ENCODE results near the gene NKIRAS2.
"Not testable (repeated sequence)": the region's sequence is repeated elsewhere in the genome, so short reads cannot be mapped to it uniquely, and the experiment has no call there.

The NKIRAS2 gene

DNA sequence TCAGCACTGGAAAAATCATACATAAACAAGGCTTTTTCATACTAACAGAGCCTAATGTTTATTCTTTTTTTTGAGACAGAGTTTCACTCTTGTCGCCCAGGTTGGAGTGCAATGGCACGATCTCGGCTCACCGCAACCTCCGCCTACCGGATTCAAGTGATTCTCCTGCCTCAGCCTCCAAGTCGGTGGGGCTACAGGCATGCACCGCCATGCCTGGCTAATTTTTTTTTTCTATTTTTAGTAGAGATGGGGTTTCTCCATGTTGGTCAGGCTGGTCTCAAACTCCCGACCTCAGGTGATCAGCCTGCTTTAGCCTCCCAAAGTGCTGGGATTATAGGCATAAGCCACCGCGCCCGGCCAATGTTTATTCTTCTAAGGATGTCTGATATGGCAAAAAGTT, 6.2 kb upstream of the NKIRAS2 start:
- no CpG with 5 or more reads among the region's 12 CpGs for WGBS (ENCODE audit: insufficient coverage, insufficient read length)

DNA sequence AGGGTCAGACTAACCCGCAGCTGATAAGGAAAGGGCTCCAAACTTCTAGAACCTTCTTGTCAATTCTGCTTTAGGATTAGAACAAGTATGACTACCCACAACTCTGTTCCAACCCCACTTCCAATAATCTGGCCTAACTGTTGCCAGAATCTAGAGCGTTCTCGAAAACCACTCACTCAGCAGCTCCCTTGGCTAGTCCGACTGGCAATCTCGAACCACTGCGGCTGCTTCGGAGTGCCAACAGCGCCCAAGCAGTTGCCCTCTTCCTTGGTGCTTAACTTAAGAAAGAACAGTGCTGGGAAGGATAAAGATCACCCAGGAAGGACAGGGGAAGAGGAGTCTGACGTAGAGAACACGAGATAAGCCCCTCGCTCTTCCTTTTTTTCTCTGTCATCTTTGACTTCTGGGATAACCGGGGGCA, 3.5 kb upstream of the NKIRAS2 start:
- Histone ChIP-seq H3K27ac (ENCODE audit: low read length) (no peak overlapping the region), H3K27me3 (ENCODE audit: control insufficient read depth, insufficient read depth, low read length) (no peaks in the 10 kb centered on the region), H3K9me3 (ENCODE audit: control insufficient read depth, insufficient read depth, low read length) (no peaks in the 10 kb centered on the region), H3K4me3 (ENCODE audit: low read length) (peak overlapping the region; percentile 72), H3K36me3 (ENCODE audit: control insufficient read depth, insufficient read depth, low read length) (no peaks in the 10 kb centered on the region), H3K4me1 (ENCODE audit: control insufficient read depth, insufficient read depth, low read length) (peaks cover 2% of the 10 kb centered on the region)
- DNase-seq (ENCODE audit: low read depth, low spot score): no peak
- WGBS (ENCODE audit: insufficient coverage, insufficient read length): no CpG with 5 or more reads among the region's 12 CpGs

More for the DNA sequence above, 6.2 kb upstream of the NKIRAS2 start:
- not testable (repeated sequence) for DNase-seq (ENCODE audit: low read depth, low spot score); H3K9me3 ChIP-seq (ENCODE audit: control insufficient read depth, insufficient read depth, low read length); H3K27ac ChIP-seq (ENCODE audit: low read length); H3K4me3 ChIP-seq (ENCODE audit: low read length); H3K27me3 ChIP-seq (ENCODE audit: control insufficient read depth, insufficient read depth, low read length); H3K4me1 ChIP-seq (ENCODE audit: control insufficient read depth, insufficient read depth, low read length); H3K36me3 ChIP-seq (ENCODE audit: control insufficient read depth, insufficient read depth, low read length)

DNA sequence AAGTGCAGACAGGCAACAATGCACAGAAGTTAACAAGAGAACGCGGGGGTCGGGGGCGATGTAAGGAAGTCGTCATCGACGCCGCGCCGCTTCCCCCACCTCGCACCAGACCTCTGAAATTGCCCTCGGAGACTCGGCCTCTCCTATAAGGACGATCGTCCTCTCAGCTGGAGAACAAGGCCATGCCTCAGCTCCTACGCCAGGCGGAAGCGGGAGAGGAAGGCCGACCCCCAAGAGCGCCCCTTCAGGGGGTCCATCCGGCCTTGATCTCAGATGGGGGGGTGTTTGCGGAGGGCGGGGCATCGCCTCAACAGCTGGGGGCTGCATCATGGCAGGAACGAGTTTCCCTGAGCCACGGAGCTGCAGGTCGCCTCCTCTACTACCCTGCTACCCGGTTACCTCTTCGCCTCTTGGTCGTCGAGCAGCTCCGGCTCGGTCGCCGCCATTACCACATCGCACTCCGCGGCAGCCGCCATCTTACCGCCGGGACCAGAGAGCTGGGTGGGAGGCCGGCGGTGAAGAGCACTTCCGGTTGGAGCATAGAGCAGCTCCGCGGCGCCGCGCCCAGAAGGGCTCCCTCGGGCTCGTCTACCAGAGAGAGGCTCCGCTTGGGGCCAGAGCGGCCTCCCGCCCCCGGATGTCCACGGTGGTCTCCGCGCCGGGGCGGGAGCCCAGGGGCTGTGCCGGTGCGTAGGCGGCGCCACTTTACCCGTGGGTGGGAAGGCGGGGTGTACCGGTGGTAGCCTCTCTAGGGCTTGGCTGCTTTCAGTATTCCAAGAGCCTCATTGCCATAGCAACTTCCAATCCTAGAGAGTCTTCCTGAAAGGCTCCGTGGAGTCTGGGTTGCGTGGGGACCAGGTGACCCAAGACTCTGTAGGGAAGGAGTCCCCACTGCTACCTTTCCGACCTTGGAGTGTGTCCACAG, 2.7 kb upstream of the NKIRAS2 start, which contains the start of gene DNAJC7:
DNAJC7 (minus strand) TSS at position 499 of the 925 bp plus-strand sequence; CDS start at position 476, 23 bp downstream.
- peak; percentile 82 for DNase-seq (ENCODE audit: low read depth, low spot score)
- Histone ChIP-seq H3K9me3 (ENCODE audit: control insufficient read depth, insufficient read depth, low read length) (no peaks in the 10 kb centered on the region), H3K27ac (ENCODE audit: low read length) (no peak within 1 kb of the TSS), H3K4me1 (ENCODE audit: control insufficient read depth, insufficient read depth, low read length) (peaks cover 2% of the 10 kb centered on the region), H3K4me3 (ENCODE audit: low read length) (peak within 1 kb of the TSS; percentile 72), H3K36me3 (ENCODE audit: control insufficient read depth, insufficient read depth, low read length) (no peaks in the 10 kb centered on the region; the same call in 1 of the 2 replicates), H3K27me3 (ENCODE audit: control insufficient read depth, insufficient read depth, low read length) (no peaks in the 10 kb centered on the region)
- WGBS (ENCODE audit: insufficient coverage, insufficient read length): no CpG with 5 or more reads among the region's 70 CpGs

DNA sequence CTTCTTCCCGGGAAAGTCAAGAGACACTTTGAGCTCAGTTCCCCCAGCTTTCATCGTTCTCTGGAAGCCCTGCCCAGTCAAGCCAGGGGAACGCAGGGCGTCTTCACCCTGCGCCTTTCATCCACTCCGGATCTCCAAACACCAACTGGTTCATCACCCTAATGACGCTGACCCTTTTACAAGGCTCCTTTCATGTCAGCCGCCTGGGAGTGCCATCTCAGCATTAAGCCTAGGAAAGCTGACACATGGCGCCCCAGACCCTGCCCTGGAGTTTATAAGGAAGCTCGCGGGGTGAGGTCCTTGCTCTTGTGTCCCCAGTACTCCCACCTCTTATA, 2.1 kb upstream of the NKIRAS2 start:
- Histone ChIP-seq H3K4me3 (ENCODE audit: low read length) (peak overlapping the region; percentile 72; the same call in 1 of the 2 replicates), H3K27ac (ENCODE audit: low read length) (no peak overlapping the region), H3K36me3 (ENCODE audit: control insufficient read depth, insufficient read depth, low read length) (peaks cover 3% of the 10 kb centered on the region; the same call in 1 of the 2 replicates), H3K27me3 (ENCODE audit: control insufficient read depth, insufficient read depth, low read length) (no peaks in the 10 kb centered on the region), H3K4me1 (ENCODE audit: control insufficient read depth, insufficient read depth, low read length) (peaks cover 2% of the 10 kb centered on the region), H3K9me3 (ENCODE audit: control insufficient read depth, insufficient read depth, low read length) (no peaks in the 10 kb centered on the region)
- no CpG with 5 or more reads among the region's 11 CpGs for WGBS (ENCODE audit: insufficient coverage, insufficient read length)
- DNase-seq (ENCODE audit: low read depth, low spot score): no peak

DNA sequence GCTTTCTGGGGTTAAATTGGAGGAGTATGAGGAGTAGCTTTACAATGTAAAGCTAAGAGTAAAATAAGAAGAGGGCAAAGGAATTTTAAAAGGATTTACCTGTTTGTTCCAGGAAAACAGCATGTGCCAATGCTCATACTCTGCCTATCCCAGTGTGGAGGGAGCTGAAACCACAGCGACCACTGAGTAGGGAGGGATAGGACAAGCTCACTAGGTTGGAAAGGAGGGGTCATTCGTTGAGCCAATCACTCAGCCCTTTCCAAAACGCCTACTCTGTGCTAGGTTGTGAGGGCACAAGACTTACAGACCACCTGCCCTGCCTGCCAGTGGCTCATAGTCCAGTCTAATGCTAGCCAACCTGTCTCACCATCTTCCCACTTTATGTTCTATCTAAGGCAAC, 1.6 kb upstream of the NKIRAS2 start:
- WGBS (ENCODE audit: insufficient coverage, insufficient read length): no CpG with 5 or more reads among the region's 3 CpGs
- Histone ChIP-seq H3K27me3 (ENCODE audit: control insufficient read depth, insufficient read depth, low read length) (no peaks in the 10 kb centered on the region), H3K9me3 (ENCODE audit: control insufficient read depth, insufficient read depth, low read length) (no peaks in the 10 kb centered on the region), H3K4me1 (ENCODE audit: control insufficient read depth, insufficient read depth, low read length) (peaks cover under 1% of the 10 kb centered on the region), H3K4me3 (ENCODE audit: low read length) (peak overlapping the region; percentile 72; the same call in 1 of the 2 replicates), H3K36me3 (ENCODE audit: control insufficient read depth, insufficient read depth, low read length) (peaks cover 7% of the 10 kb centered on the region; the same call in 1 of the 2 replicates), H3K27ac (ENCODE audit: low read length) (no peak overlapping the region)
- no peak for DNase-seq (ENCODE audit: low read depth, low spot score)

DNA sequence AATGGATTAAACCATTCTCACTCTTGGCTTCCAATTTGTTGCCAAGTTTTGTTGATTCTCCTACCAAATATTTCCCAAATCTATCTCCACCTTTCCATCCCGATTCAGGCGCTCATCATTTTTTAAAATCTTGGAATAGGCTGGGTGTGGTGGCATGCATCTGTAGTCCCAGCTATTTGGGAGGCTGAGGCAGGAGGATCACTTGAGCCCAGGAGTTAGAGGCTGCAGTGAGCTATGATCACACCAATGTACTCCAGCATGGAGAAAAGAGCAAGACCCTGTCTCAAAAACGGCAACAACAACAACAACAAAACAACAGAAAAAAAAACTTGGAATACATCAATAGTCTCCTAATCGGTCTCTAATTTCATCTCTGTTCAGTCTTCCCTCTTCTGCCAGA, 902 bp upstream of the NKIRAS2 start:
- Histone ChIP-seq H3K27me3 (ENCODE audit: control insufficient read depth, insufficient read depth, low read length) (no peaks in the 10 kb centered on the region), H3K4me1 (ENCODE audit: control insufficient read depth, insufficient read depth, low read length) (no peaks in the 10 kb centered on the region; the same call in 1 of the 2 replicates), H3K4me3 (ENCODE audit: low read length) (no peak overlapping the region), H3K36me3 (ENCODE audit: control insufficient read depth, insufficient read depth, low read length) (peaks cover 14% of the 10 kb centered on the region), H3K27ac (ENCODE audit: low read length) (no peak overlapping the region), H3K9me3 (ENCODE audit: control insufficient read depth, insufficient read depth, low read length) (no peaks in the 10 kb centered on the region)
- no CpG with 5 or more reads among the region's 4 CpGs for WGBS (ENCODE audit: insufficient coverage, insufficient read length)
- DNase-seq (ENCODE audit: low read depth, low spot score): no peak

DNA sequence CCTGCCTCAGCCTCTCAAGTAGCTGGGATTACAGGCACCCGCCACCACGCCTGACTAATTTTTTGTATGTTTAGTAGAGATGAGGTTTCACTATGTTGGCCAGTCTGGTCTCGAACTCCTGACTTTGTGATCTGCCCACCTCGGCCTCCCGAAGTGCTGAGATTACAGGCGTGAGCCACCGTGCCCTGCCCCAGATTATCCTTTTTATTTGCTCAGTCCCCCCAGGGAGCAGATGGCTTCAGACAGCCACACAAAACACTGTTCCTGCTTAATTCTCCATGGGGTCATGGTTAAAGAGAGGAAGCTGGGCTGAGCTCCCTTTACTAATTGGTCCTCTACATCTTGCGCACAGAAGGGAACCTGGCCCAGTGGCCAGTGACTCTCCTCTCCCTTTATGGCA, 955 bp downstream of the NKIRAS2 start:
- H3K4me1 ChIP-seq (ENCODE audit: control insufficient read depth, insufficient read depth, low read length); H3K9me3 ChIP-seq (ENCODE audit: control insufficient read depth, insufficient read depth, low read length); H3K27me3 ChIP-seq (ENCODE audit: control insufficient read depth, insufficient read depth, low read length); H3K27ac ChIP-seq (ENCODE audit: low read length); DNase-seq (ENCODE audit: low read depth, low spot score): not testable (repeated sequence)
- Histone ChIP-seq H3K4me3 (ENCODE audit: low read length) (peak overlapping the region; percentile 92; the same call in 1 of the 2 replicates), H3K36me3 (ENCODE audit: control insufficient read depth, insufficient read depth, low read length) (peaks cover 16% of the 10 kb centered on the region)
- WGBS (ENCODE audit: insufficient coverage, insufficient read length): no CpG with 5 or more reads among the region's 8 CpGs

DNA sequence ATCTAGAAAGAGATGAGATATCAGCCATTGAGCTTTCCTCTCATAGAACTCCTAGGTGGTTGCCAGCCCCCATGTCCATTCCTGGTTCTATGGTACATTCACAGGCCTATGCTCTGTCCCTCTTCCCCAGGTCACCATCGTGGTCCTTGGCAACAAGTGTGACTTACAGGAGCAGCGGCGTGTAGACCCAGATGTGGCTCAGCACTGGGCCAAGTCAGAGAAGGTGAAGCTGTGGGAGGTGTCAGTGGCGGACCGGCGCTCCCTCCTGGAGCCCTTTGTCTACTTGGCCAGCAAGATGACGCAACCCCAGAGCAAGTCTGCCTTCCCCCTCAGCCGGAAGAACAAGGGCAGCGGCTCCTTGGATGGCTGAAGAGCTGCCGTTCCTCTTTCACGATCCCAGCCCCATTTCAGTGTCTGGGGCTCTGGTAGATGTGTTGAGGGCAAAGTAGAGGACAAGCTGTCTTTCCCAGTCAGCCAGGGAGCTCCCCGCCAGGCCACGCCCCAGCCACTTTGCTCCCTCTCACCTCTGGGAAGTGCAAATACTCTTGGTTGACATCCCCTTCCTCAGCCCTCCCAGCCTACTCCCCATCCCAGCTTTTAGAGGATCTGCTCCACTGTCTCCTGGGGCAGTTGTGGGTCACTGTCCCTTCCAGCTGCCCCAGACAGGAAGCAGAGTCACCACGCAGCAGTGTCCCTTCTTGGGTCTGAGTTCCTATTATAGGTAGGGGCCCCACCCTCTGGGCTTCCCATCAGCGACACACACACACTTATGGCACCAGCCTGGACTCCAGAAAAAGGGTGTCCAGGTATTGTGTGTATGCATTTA, 3.8 kb downstream of the NKIRAS2 start:
- H3K9me3 ChIP-seq (ENCODE audit: control insufficient read depth, insufficient read depth, low read length): no peaks in the 10 kb centered on the region
- no peak overlapping the region for H3K27ac ChIP-seq (ENCODE audit: low read length)
- WGBS (ENCODE audit: insufficient coverage, insufficient read length): no CpG with 5 or more reads among the region's 15 CpGs
- H3K4me3 ChIP-seq (ENCODE audit: low read length): no peak overlapping the region
- DNase-seq (ENCODE audit: low read depth, low spot score): no peak
- H3K4me1 ChIP-seq (ENCODE audit: control insufficient read depth, insufficient read depth, low read length): peaks cover 6% of the 10 kb centered on the region; the same call in 1 of the 2 replicates
- no peaks in the 10 kb centered on the region for H3K27me3 ChIP-seq (ENCODE audit: control insufficient read depth, insufficient read depth, low read length)
- H3K36me3 ChIP-seq (ENCODE audit: control insufficient read depth, insufficient read depth, low read length): peaks cover 19% of the 10 kb centered on the region

DNA sequence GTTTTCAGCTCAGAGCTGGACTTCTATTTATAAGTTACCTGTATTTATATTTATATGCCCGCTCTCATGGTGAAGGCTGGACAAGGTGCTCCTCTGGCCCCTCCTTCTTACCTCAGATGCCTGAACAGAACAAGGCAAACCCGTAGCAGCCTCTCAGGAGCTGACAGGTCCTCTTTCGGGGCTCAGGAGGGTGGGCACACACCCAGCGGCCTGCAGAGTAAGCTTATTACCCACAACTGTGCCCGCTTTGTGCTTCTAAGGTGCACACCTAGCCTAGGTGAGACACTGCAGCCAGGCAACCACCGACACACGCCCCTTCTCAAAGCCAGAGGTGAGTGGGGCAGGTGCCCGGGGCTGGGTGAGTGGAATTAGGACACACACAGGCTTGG, 5.3 kb downstream of the NKIRAS2 start:
- peaks cover 8% of the 10 kb centered on the region; the same call in 1 of the 2 replicates for H3K4me1 ChIP-seq (ENCODE audit: control insufficient read depth, insufficient read depth, low read length)
- peaks cover 19% of the 10 kb centered on the region for H3K36me3 ChIP-seq (ENCODE audit: control insufficient read depth, insufficient read depth, low read length)
- H3K27ac ChIP-seq (ENCODE audit: low read length): no peak overlapping the region
- H3K27me3 ChIP-seq (ENCODE audit: control insufficient read depth, insufficient read depth, low read length): no peaks in the 10 kb centered on the region
- no peaks in the 10 kb centered on the region for H3K9me3 ChIP-seq (ENCODE audit: control insufficient read depth, insufficient read depth, low read length)
- WGBS (ENCODE audit: insufficient coverage, insufficient read length): no CpG with 5 or more reads among the region's 8 CpGs
- no peak for DNase-seq (ENCODE audit: low read depth, low spot score)
- no peak overlapping the region for H3K4me3 ChIP-seq (ENCODE audit: low read length)

DNA sequence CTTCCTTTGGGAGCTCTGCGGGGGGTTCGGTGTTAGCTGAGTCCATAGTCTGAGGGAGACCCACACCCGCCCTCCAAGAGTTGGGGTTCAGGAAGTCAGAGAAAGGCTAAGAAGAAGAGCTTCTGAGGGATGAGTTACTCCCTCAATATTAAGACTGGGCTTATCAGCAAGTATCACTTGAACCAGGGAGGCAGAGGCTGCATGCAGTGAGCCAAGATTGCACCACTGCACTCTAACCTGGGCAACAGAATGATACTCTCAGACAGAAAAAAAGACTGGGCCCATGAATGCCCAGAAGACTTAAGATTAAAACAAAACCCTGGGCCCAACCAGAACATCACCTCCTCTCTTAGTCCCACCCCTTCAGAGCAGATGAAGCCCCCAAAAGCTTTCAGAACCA, 6.0 kb downstream of the NKIRAS2 start:
- Histone ChIP-seq H3K27ac (ENCODE audit: low read length) (no peak overlapping the region), H3K9me3 (ENCODE audit: control insufficient read depth, insufficient read depth, low read length) (no peaks in the 10 kb centered on the region)

More for the DNA sequence above, 6.0 kb downstream of the NKIRAS2 start:
- no peaks in the 10 kb centered on the region for H3K27me3 ChIP-seq (ENCODE audit: control insufficient read depth, insufficient read depth, low read length)
- H3K4me3 ChIP-seq (ENCODE audit: low read length): no peak overlapping the region
- no CpG with 5 or more reads among the region's 3 CpGs for WGBS (ENCODE audit: insufficient coverage, insufficient read length)
- peaks cover 8% of the 10 kb centered on the region; the same call in 1 of the 2 replicates for H3K4me1 ChIP-seq (ENCODE audit: control insufficient read depth, insufficient read depth, low read length)
- DNase-seq (ENCODE audit: low read depth, low spot score): no peak
- peaks cover 19% of the 10 kb centered on the region for H3K36me3 ChIP-seq (ENCODE audit: control insufficient read depth, insufficient read depth, low read length)
